GM12878 (cell line): ENCODE measurements around the gene SNRPA. TPM values are rescaled to one million over a fixed set of nuclear protein-coding genes. Genes with fewer than 3 reads are reported as not detected.

Experiments used
- JUNB ChIP-seq: IDR thresholded peaks from 2 replicates; pipeline ENCODE4 v1.6.1; 2016; ENCODE audit warnings: antibody characterized with exemption, mild to moderate bottlenecking
- KAT2A ChIP-seq: conservative IDR thresholded peaks from 2 replicates; pipeline ENCODE4 v1.6.1; 2011; ENCODE audit warnings: low read depth, low read length; ENCODE audit not compliant: control insufficient read depth
- KDM1A ChIP-seq: fragments of 200-600 bp; sonication (generic); IDR thresholded peaks from 2 replicates; pipeline ENCODE4 v1.6.1; 2016; ENCODE audit warnings: borderline replicate concordance
- KLF5 ChIP-seq: fragments of 450-650 bp; IDR thresholded peaks from 2 replicates; pipeline ENCODE4 v1.6.1; 2014; ENCODE audit warnings: mild to moderate bottlenecking; ENCODE audit not compliant: partially characterized antibody
- PBX3 ChIP-seq: IDR thresholded peaks from 2 replicates; pipeline ENCODE4 v1.6.1; 2011; ENCODE audit warnings: mild to moderate bottlenecking, low read depth, low read length, moderate library complexity; ENCODE audit not compliant: insufficient replicate concordance
- RELB ChIP-seq: fragments of 450-650 bp; IDR thresholded peaks from 2 replicates; pipeline ENCODE4 v1.6.1; 2017; ENCODE audit warnings: low read depth, mild to moderate bottlenecking, moderate library complexity
- RFX5 ChIP-seq: IDR thresholded peaks from 2 replicates; pipeline ENCODE4 v1.6.1; 2011; ENCODE audit warnings: low read depth, low read length, improper control_type of control experiment
- SPI1 ChIP-seq: IDR thresholded peaks from 2 replicates; pipeline ENCODE4 v1.6.1; 2011; ENCODE audit warnings: low read depth, mild to moderate bottlenecking, low read length, moderate library complexity, borderline replicate concordance; ENCODE audit not compliant: insufficient read depth
- SUZ12 ChIP-seq: fragments of 200-600 bp; sonication (generic); IDR thresholded peaks from one replicate; pipeline ENCODE4 v1.6.1; 2018; ENCODE audit warnings: antibody characterized with exemption, mild to moderate bottlenecking; ENCODE audit not compliant: unreplicated experiment
- ZBED1 ChIP-seq: IDR thresholded peaks from 2 replicates; pipeline ENCODE4 v1.6.1; 2016; ENCODE audit warnings: borderline replicate concordance
- ZNF384 ChIP-seq: IDR thresholded peaks from 2 replicates; pipeline ENCODE4 v1.6.1; 2012; ENCODE audit warnings: low read depth, mild to moderate bottlenecking, low read length, improper control_type of control experiment, borderline replicate concordance
- ZSCAN29 ChIP-seq: fragments of 450-650 bp; IDR thresholded peaks from 2 replicates; pipeline ENCODE4 v1.6.1; 2017; ENCODE audit warnings: mild to moderate bottlenecking, moderate library complexity
- polyA plus RNA-seq, 11 experiments: library from polyadenylated mRNA; depleted of rRNA in 4 of 11; unstranded in 6 of 11; stranded (reverse) in 5 of 11; fragments of >200 nt; fragmentation: Nextera tagmentation in 4 of 11; fragmentation: Illumina TruSeq in 1 of 11; extraction: Ambion mirVana in 4 of 11; extraction: Trizol in 1 of 11; gene quantifications; 1 replicate in 1 of 11; 2 replicates in 10 of 11; pipeline versions ENCODE4 v1.2.1 to v1.2.3, GENCODE V29; 2011 to 2016; ENCODE audit warnings: inconsistent platforms in 2 of 11, missing spikeins in 2 of 11, low read depth in 1 of 11
- total RNA-seq, 4 experiments: library from RNA; depleted of rRNA in 3 of 4; stranded (reverse); fragments of >200 nt in 3 of 4; fragmentation: Illumina TruSeq in 1 of 4; extraction: Trizol in 1 of 4; gene quantifications; 2 replicates each; pipeline versions ENCODE4 v1.2.1 to v1.2.3, GENCODE V29; 2013 to 2021
- TF ChIP-seq, protein P1 (sequence below): fragments of 450-650 bp; IDR thresholded peaks from 2 replicates; pipeline ENCODE4 v1.6.1; 2017; ENCODE audit warnings: mild to moderate bottlenecking, low read depth, inconsistent platforms; ENCODE audit not compliant: poor library complexity, severe bottlenecking
- TF ChIP-seq, protein P2 (sequence below): fragments of 150-350 bp; IDR thresholded peaks from 2 replicates; pipeline ENCODE4 v1.6.1; 2014; ENCODE audit warnings: mild to moderate bottlenecking, low read depth, low read length
- TF ChIP-seq, protein P3 (sequence below): fragments of 450-650 bp; IDR thresholded peaks from 2 replicates; pipeline ENCODE4 v1.6.1; 2017; ENCODE audit warnings: mild to moderate bottlenecking
- TF ChIP-seq, protein P4 (sequence below): IDR thresholded peaks from 2 replicates; pipeline ENCODE4 v1.6.1; 2011; ENCODE audit warnings: borderline replicate concordance, low read depth, mild to moderate bottlenecking, moderate library complexity, low read length; ENCODE audit not compliant: insufficient read depth, poor library complexity, severe bottlenecking

The SNRPA gene
- total and polyA plus RNA-seq, 10 of the 15 experiments (the other 5 are each of a cell fraction or from before 2014, with no cell fraction given), result 14.8 to 299 (median 202) TPM

- TF ChIP-seq, protein P1, sequence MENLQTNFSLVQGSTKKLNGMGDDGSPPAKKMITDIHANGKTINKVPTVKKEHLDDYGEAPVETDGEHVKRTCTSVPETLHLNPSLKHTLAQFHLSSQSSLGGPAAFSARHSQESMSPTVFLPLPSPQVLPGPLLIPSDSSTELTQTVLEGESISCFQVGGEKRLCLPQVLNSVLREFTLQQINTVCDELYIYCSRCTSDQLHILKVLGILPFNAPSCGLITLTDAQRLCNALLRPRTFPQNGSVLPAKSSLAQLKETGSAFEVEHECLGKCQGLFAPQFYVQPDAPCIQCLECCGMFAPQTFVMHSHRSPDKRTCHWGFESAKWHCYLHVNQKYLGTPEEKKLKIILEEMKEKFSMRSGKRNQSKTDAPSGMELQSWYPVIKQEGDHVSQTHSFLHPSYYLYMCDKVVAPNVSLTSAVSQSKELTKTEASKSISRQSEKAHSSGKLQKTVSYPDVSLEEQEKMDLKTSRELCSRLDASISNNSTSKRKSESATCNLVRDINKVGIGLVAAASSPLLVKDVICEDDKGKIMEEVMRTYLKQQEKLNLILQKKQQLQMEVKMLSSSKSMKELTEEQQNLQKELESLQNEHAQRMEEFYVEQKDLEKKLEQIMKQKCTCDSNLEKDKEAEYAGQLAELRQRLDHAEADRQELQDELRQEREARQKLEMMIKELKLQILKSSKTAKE, result no peak
- TF ChIP-seq ZNF384 (no peak), RFX5 (no peak), SPI1 (peak; percentile 62), KDM1A (no peak), PBX3 (no peak), KAT2A (no peak), ZSCAN29 (no peak), SUZ12 (no peak), ZBED1 (no peak), RELB (no peak), KLF5 (no peak), JUNB (no peak)
- TF ChIP-seq, protein P2, sequence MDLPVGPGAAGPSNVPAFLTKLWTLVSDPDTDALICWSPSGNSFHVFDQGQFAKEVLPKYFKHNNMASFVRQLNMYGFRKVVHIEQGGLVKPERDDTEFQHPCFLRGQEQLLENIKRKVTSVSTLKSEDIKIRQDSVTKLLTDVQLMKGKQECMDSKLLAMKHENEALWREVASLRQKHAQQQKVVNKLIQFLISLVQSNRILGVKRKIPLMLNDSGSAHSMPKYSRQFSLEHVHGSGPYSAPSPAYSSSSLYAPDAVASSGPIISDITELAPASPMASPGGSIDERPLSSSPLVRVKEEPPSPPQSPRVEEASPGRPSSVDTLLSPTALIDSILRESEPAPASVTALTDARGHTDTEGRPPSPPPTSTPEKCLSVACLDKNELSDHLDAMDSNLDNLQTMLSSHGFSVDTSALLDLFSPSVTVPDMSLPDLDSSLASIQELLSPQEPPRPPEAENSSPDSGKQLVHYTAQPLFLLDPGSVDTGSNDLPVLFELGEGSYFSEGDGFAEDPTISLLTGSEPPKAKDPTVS, result no peak
- TF ChIP-seq, protein P3, sequence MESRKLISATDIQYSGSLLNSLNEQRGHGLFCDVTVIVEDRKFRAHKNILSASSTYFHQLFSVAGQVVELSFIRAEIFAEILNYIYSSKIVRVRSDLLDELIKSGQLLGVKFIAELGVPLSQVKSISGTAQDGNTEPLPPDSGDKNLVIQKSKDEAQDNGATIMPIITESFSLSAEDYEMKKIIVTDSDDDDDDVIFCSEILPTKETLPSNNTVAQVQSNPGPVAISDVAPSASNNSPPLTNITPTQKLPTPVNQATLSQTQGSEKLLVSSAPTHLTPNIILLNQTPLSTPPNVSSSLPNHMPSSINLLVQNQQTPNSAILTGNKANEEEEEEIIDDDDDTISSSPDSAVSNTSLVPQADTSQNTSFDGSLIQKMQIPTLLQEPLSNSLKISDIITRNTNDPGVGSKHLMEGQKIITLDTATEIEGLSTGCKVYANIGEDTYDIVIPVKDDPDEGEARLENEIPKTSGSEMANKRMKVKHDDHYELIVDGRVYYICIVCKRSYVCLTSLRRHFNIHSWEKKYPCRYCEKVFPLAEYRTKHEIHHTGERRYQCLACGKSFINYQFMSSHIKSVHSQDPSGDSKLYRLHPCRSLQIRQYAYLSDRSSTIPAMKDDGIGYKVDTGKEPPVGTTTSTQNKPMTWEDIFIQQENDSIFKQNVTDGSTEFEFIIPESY, result no peak
- TF ChIP-seq, protein P4, sequence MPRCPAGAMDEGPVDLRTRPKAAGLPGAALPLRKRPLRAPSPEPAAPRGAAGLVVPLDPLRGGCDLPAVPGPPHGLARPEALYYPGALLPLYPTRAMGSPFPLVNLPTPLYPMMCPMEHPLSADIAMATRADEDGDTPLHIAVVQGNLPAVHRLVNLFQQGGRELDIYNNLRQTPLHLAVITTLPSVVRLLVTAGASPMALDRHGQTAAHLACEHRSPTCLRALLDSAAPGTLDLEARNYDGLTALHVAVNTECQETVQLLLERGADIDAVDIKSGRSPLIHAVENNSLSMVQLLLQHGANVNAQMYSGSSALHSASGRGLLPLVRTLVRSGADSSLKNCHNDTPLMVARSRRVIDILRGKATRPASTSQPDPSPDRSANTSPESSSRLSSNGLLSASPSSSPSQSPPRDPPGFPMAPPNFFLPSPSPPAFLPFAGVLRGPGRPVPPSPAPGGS, result no peak
These were observed 51.5 kb downstream of the SNRPA start (continued) for GRCh38 chr19:40802300-40803169.
